NCI-H1417 (cell line): ENCODE results near the gene CLSTN1.

Experiments
- DNase-seq, 3 experiments: peaks; one replicate each; lab custom pipeline; 2025; lab: John Stamatoyannopoulos, UW

The CLSTN1 gene

GRCh38 chr1:9680828-9681227, 142.9 kb downstream of the CLSTN1 start:
- no peak for DNase-seq

- DNase-seq, result no peak
These were observed 143.7 kb downstream of the CLSTN1 start for GRCh38 chr1:9680091-9680490.
